ENCODE measurements around the gene NCF2.
"Not testable (repeated sequence)": the region's sequence is repeated elsewhere in the genome, so short reads cannot be mapped to it uniquely, and the experiment has no call there.

The NCF2 gene, protein sequence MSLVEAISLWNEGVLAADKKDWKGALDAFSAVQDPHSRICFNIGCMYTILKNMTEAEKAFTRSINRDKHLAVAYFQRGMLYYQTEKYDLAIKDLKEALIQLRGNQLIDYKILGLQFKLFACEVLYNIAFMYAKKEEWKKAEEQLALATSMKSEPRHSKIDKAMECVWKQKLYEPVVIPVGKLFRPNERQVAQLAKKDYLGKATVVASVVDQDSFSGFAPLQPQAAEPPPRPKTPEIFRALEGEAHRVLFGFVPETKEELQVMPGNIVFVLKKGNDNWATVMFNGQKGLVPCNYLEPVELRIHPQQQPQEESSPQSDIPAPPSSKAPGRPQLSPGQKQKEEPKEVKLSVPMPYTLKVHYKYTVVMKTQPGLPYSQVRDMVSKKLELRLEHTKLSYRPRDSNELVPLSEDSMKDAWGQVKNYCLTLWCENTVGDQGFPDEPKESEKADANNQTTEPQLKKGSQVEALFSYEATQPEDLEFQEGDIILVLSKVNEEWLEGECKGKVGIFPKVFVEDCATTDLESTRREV

GRCh38 chr1:183590244-183591191 lies at the start of gene NCF2:
Gene NCF2, minus strand, starts transcription at chr1:183590459. Its CDS starts 130 bp downstream, at chr1:183590329.
- DNase-seq (ENCODE audit: insufficient read length, low spot score): no peak
- no peak for FAIRE-seq
- TF ChIP-seq POLR2A (IDR thresholded peaks at IDR 0.05; ENCODE audit: low read depth, low read length): no peak

DNA sequence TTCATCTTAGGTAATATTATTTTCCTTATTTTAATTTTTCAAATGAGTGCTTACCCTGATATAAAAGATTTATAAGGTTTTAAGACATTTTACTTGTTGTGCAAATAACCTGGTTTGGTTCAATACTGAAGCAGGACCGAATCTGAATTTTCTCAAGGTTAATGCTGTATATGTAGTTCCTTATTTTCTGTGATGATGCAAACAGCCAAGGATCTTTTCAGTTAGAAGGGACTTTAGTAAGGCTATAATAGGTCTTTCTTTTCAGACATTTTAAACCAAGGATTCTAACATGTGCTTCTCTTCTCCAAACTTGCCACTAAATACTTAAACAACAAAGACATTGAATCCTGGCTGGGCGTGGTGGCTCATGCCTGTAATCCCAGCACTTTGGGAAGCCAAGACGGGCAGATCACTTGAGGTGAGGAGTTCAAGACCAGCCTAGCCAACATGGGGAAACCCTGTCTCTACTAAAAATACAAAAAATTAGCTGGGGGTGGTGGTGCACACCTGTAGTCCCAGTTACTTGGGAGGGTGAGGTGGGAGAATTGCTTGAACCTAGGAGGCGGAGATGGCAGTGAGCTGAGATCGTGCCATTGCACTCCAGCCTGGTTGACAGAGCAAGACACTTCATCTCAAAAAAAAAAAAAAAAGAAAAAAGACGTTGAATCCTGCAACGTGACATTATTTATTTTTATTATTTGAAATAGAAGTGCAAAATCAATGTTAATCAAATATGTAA lies 48.6 kb upstream of the NCF2 start:
- no peak for FAIRE-seq

DNA sequence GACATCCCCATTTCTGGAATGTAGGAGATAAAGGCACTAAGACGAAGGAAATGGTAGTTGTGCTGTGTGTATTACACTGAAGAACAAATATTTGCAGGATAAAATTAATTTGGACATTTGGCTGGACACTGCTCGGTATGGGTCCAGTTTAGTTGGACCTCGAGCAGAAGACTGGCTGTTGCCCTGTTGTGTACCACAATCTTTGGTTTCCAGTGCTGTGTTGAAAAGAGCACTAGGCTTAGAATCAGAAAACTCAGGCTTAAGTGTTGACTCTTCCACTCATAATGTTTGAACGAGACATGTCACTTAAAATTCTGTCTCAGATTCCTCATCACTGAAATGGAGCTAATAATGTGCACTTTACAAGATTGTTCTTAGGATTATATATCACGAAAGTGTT lies 46.5 kb upstream of the NCF2 start:
- TF ChIP-seq POLR2A (IDR thresholded peaks at IDR 0.05; ENCODE audit: low read depth, low read length): no peak
- FAIRE-seq (no peak), DNase-seq (ENCODE audit: insufficient read length, low spot score) (no peak)

More for the DNA sequence above, 48.6 kb upstream of the NCF2 start:
- TF ChIP-seq POLR2A (IDR thresholded peaks at IDR 0.05; ENCODE audit: low read depth, low read length): no peak
- DNase-seq (ENCODE audit: insufficient read length, low spot score): no peak

DNA sequence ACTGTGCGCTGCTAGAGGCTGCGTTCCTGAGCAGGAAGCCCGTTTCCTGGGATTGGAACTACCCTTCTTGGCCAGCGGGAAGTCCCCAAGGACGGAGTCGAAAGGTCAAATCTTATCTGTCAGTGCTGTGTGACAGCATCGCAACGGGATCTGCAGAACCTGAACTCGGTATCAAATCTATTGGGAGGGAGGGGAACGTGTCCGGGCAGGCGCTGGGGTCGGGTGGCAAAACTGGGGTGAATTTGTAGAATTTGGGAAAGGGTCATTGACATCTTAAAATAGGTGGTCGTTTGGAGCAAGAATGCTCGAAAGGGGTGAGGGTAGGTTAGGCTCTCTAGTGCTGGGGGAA lies 46.0 kb upstream of the NCF2 start:
- no peak for FAIRE-seq
- DNase-seq (ENCODE audit: insufficient read length, low spot score): no peak
- TF ChIP-seq POLR2A (IDR thresholded peaks at IDR 0.05; ENCODE audit: low read depth, low read length): no peak

DNA sequence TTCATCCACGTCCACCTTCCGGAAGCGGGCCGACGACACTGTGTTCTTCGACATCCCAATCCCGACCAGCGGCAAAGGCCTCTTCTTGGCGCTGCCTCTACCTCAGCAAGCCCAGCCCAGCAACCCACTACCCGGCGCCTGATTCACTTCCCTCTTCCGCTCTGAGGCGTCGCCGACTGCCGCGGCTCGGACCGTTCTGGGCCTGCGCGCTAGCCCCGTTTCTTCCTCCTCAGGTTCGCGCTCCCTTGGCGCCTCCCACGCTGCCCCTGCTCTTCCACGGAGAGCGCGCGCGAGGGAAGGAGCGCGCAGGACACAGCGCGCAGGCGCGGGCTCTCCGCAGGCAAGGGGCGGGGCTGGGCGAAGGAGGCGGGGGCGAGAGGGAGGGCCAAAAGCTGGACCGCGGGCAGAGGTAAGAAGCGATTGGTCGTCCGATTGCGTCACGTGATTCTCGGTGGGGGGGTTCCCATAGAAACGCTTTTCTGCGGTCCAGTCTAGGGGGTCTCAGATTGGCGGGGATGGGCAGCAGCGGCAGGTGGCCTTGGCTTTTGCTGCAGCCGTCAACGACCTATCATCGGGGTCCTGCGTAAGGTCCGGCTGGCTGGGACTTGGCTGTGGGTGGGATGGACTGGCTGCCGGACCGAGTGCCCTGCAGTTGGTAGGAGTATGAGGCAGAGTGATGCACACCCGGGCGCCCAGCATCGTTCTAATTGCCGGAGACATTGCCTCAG lies 45.5 kb upstream of the NCF2 start, which contains the start of gene ARPC5:
Gene ARPC5, minus strand, starts transcription at position 178 of the 728 bp plus-strand sequence. Its CDS starts 124 bp downstream, at position 54.
- DNase-seq (ENCODE audit: insufficient read length, low spot score) (peak; percentile 75), FAIRE-seq (peak; percentile 95)
- peak; percentile 92 for TF ChIP-seq POLR2A (IDR thresholded peaks at IDR 0.05; ENCODE audit: low read depth, low read length)

- TF ChIP-seq POLR2A (IDR thresholded peaks at IDR 0.05; ENCODE audit: low read depth, low read length): no peak
- DNase-seq (ENCODE audit: insufficient read length, low spot score) (peak; percentile 7), FAIRE-seq (no peak)
Measured at GRCh38 chr1:183635099-183635605, 44.9 kb upstream of the NCF2 start.

- FAIRE-seq (peak; percentile 52), DNase-seq (ENCODE audit: insufficient read length, low spot score) (no peak)
- TF ChIP-seq POLR2A (IDR thresholded peaks at IDR 0.05; ENCODE audit: low read depth, low read length): no peak
Measured at GRCh38 chr1:183634429-183635065, 44.3 kb upstream of the NCF2 start.

DNA sequence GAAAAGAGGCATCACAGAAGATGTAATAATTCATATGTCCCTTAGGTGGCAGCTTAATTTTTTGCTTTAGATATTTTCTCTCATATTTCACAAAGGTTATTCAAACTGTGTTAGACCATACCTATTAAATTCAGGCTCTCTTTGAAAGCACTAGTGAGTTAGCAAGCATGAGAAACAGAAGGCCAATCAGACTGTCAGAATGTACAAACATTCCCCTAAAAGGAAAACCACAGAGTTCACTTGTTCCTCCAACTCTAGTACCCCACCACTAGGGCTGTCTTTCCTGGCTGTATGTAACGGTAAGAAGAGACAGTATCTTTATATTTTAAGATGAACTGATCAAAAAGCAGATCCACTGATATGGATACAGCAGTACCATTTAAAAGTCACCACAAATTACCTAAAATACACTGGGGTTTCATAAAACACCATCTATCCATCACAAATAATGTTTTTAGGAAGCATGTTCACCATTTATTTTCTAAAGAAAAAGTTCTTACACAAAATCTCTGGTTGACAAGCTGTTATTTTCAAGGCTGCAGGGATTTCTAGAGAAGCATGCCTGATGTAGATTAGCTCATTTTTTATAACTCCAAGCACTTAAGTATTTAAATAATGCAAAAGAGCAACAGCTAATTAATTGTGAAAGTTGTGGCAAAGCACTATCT lies 43.6 kb upstream of the NCF2 start:
- FAIRE-seq: peak; percentile 94
- no peak for TF ChIP-seq POLR2A (IDR thresholded peaks at IDR 0.05; ENCODE audit: low read depth, low read length)
- peak; percentile 18 for DNase-seq (ENCODE audit: insufficient read length, low spot score)

DNA sequence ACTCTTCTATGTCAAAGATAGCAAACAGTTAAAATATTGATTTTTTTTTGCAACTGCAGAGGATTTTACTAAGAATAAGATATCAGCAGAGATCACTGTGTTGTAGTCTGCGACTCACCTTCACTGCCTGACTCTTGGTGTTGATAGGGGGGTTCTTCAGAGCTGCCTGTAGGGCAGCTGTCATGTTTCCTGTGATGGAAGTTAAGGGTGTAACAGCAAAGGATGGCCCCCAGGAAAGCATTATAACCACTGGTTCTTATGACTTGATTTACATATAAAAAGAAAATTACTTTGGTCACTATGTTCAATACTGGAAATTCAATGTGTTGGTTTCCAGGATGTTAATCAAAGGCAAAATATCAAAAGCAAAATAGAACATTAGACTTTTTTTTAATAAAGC lies 42.7 kb upstream of the NCF2 start:
- no peak for TF ChIP-seq POLR2A (IDR thresholded peaks at IDR 0.05; ENCODE audit: low read depth, low read length)
- DNase-seq (ENCODE audit: insufficient read length, low spot score) (no peak), FAIRE-seq (no peak)

DNA sequence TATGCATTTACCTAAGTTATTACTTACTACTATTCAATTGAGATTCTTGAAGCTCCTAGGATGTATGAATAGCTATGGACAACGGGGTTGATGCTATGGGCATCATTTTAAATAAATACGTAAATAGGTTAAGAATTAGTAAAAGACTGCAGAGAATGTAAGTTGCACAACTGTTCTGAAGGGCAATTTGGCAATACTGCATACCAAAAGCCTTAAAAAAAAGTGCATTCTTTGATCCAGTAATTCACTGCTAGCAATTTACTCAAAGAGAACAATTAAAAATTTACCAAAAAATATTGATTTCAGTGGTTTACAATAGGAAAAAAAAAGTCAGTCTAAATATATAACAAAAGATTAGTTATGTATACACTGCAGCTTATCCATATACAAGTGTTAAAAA lies 41.9 kb upstream of the NCF2 start:
- FAIRE-seq: no peak
- DNase-seq (ENCODE audit: insufficient read length, low spot score): no peak
- TF ChIP-seq POLR2A (IDR thresholded peaks at IDR 0.05; ENCODE audit: low read depth, low read length): no peak

DNA sequence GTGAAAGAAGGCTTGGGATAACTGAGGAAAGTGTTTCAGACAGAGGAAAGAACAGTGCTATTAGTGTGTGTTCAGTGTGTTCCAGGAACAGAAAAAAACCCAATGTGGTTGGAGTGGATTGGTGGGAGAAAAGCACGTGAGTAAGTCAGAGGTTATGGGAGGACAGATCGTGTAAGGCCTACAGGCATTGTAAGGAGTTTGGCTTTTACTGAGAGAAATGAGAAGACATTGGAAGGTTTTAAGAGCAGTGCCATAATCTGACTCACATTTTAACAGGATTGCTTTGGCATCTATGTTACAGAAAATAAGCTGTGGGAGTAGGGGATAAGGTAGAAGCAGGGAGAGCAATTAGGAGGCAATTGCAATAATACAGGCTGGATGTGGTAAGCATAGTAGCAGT lies 40.5 kb upstream of the NCF2 start:
- DNase-seq (ENCODE audit: insufficient read length, low spot score): no peak
- TF ChIP-seq POLR2A (IDR thresholded peaks at IDR 0.05; ENCODE audit: low read depth, low read length): no peak
- FAIRE-seq: peak; percentile 83

GRCh38 chr1:183628537-183628936 lies 38.3 kb upstream of the NCF2 start:
- no peak for DNase-seq (ENCODE audit: insufficient read length, low spot score)
- TF ChIP-seq POLR2A (IDR thresholded peaks at IDR 0.05; ENCODE audit: low read depth, low read length): no peak
- FAIRE-seq: peak; percentile 45

GRCh38 chr1:183626236-183626635 lies 36.0 kb upstream of the NCF2 start:
- not testable (repeated sequence) for FAIRE-seq; DNase-seq (ENCODE audit: insufficient read length, low spot score)
